ENCODE measurements around the gene ENDOV.

ENDOV gene

DNA sequence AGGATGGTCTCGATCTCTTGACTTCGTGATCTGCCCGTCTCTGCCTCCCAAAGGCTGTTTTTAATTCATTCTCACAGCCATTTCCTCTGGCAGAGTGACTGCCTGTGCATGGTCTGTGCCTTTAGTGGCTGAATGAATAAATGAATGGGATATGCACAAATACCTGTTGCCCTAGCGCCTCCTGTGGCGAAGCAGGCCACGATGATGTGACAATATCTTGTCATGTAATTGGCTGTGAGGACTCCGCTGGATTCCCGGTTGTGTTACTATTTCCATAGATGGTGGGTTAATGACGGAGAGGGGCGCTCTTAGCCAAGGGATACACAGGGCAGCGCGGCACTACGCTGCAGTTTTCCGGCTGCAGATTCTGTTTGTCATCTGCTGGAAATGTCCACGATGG is 26.8 kb upstream of the ENDOV start:
- TF ChIP-seq, protein P1, sequence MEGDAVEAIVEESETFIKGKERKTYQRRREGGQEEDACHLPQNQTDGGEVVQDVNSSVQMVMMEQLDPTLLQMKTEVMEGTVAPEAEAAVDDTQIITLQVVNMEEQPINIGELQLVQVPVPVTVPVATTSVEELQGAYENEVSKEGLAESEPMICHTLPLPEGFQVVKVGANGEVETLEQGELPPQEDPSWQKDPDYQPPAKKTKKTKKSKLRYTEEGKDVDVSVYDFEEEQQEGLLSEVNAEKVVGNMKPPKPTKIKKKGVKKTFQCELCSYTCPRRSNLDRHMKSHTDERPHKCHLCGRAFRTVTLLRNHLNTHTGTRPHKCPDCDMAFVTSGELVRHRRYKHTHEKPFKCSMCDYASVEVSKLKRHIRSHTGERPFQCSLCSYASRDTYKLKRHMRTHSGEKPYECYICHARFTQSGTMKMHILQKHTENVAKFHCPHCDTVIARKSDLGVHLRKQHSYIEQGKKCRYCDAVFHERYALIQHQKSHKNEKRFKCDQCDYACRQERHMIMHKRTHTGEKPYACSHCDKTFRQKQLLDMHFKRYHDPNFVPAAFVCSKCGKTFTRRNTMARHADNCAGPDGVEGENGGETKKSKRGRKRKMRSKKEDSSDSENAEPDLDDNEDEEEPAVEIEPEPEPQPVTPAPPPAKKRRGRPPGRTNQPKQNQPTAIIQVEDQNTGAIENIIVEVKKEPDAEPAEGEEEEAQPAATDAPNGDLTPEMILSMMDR (IDR thresholded peaks at IDR 0.05; ENCODE audit: low read depth, low read length) = no peak
- no peak overlapping the region for H3K4me3 ChIP-seq (ENCODE audit: low read depth, low read length)

DNA sequence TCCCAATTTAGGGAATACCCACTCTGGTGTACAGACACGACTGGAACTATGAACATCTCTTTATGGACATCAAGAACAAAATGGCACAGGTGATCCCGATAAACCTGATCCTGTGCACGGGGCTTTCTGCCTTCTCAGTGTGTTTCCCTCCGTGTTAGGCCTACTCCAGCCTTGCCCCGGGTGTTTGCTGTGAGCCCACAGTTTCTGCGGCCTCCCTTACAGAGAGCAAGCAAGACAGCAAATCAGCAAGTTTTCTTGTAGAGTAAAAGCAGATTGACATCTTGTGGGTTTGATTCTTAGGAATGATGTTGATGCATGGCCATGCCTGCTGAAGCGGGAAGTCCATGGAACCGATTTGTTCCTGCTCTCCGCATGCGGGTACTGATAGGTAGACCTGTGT is 26.4 kb upstream of the ENDOV start:
- TF ChIP-seq, protein P1 (IDR thresholded peaks at IDR 0.05; ENCODE audit: low read depth, low read length) = no peak
- H3K4me3 ChIP-seq (ENCODE audit: low read depth, low read length) = no peak overlapping the region

- H3K4me3 ChIP-seq (ENCODE audit: low read depth, low read length) = no peak overlapping the region
- TF ChIP-seq, protein P1 (IDR thresholded peaks at IDR 0.05; ENCODE audit: low read depth, low read length) = no peak
Measured at GRCh38 chr17:80389011-80389995, 25.7 kb upstream of the ENDOV start.

DNA sequence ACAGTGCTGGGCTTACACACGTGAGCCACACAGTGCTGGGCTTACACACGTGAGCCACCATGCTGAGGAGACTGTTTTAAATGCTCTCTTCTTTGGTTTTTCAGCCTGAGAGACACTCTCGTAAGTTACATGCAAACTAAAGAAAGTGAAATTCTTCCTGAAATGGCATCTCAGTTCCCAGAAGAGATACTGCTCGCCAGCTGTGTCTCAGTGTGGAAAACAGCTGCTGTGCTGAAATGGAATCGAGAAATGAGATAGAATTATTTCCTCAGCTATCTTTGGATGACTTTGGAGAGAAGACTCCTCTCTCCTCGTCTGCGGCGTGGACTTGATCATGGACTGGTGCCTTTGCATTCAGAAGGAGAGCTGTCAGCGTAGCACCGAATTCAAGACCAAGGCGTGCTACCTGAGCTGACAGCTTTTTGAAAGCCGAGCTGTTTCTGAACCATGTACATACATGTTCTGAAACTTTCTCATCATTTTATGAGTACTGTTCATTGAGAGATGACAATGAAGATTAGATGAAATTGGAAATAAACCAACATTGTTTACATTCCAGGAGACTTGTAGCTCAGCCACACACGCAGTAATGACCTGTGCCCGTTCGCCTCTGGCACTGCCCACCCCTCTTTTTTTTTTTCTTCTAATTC is 21.6 kb upstream of the ENDOV start:
- TF ChIP-seq, protein P1 (IDR thresholded peaks at IDR 0.05; ENCODE audit: low read depth, low read length) = no peak
- H3K4me3 ChIP-seq (ENCODE audit: low read depth, low read length) = no peak overlapping the region

DNA sequence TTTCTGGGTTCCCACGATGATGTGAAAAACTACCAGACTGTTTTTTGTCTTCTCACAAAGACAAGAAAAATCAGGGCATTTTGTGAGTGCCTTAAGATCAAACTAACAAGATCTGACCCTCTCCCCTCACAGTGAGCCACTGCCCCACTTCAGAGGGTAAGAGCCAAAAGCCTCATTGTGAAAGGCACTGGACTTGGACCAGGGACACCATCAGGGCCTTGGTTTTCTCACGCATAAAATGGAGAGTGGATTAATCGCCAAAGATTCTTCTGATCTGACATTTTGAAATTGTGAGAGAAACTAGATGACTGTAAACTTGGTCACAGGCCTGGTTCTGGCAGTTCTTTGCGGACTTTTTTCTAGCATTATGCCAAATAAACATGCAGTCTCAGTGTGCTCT is 21.0 kb upstream of the ENDOV start:
- TF ChIP-seq, protein P1 (IDR thresholded peaks at IDR 0.05; ENCODE audit: low read depth, low read length) = no peak
- H3K4me3 ChIP-seq (ENCODE audit: low read depth, low read length) = no peak overlapping the region

DNA sequence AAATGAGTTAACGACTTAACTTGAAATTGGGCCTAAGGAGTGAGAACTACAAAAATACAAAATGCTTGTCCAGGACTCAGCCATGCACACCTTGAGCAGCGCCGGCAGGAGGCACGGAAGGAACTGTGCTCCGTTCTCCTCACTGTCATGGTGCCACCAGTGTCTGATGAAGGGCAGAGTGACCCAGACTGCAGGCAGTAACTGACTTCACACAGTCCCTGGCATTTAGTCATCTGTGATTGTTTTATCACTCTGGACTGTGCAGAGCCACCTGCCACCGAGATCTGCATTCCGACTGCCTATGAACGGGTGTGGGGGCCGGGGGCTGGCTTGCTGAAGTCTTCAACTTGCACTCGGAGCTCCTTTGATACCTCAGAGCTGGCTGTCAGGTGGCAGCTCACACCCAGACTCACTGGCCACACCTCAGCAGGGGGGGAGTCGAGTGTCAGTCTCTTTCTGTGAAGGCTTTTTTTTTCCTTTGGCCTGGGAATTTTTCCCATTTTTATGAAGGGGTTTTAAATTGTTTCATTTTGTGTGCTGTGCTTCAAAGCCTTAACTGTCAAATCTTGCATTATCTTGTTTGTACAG is 20.2 kb upstream of the ENDOV start:
- no peak overlapping the region for H3K4me3 ChIP-seq (ENCODE audit: low read depth, low read length)
- TF ChIP-seq, protein P1 (IDR thresholded peaks at IDR 0.05; ENCODE audit: low read depth, low read length) = no peak

Data from WI38 (cell line).